GM12878 (cell line): ENCODE measurements around the gene ADCY7. TPM values are rescaled to one million over a fixed set of nuclear protein-coding genes. Genes with fewer than 3 reads are reported as not detected.

Experiments used
- ATAC-seq: fragments of 200-7000 bp; cut with Tn5 transposase; 3 replicates; pipeline ENCODE4 v1.9.1; 2020; ENCODE audit warnings: mild to moderate bottlenecking, moderate library complexity
- BruUV-seq: library from RNA; stranded (reverse); fragments of 400-500 nt; replicated peaks from 2 replicates; lab custom pipeline; 2021; lab: Mats Ljungman, UMichigan
- CTCF ChIA-PET: fragments of 300-600 bp; sonication (Branson Sonifier 250); formaldehyde crosslinking; extraction: SDS; loops from one replicate; lab custom pipeline; 2021; ENCODE audit warnings: inconsistent platforms; lab: Yijun Ruan, JAX
- POLR2A ChIA-PET: fragments of 350-600 bp; formaldehyde crosslinking; extraction: SDS; loops from one replicate; lab custom pipeline; 2021; ENCODE audit warnings: inconsistent platforms; lab: Charles Lee
- RAD21 ChIA-PET: fragments of 300-600 bp; sonication (Branson Sonifier 250); formaldehyde crosslinking; loops from one replicate; lab custom pipeline; 2023; ENCODE audit warnings: antibody characterized with exemption; ENCODE audit not compliant: unreplicated experiment; lab: Charles Lee
- SMC1A ChIA-PET: fragments of 300-600 bp; sonication (Branson Sonifier 250); formaldehyde crosslinking; loops from one replicate; lab custom pipeline; 2023; ENCODE audit not compliant: unreplicated experiment, uncharacterized antibody; lab: Charles Lee
- DNase-seq: peaks from one replicate; pipeline ENCODE4 v3.0.0-alpha.2; 2011; ENCODE audit warnings: low read depth, low spot score
- FAIRE-seq: peaks from 3 replicates; lab custom pipeline; 2011; peaks lifted over from hg19 to GRCh38; lab: Jason Lieb, UNC
- H2AFZ ChIP-seq: 2 replicates; pipeline ENCODE4 v1.6.0; 2011; ENCODE audit warnings: low read depth, low read length, control low read depth; ENCODE audit not compliant: control insufficient read depth
- H3K27ac ChIP-seq: 2 replicates; pipeline ENCODE4 v1.5.1; 2011; ENCODE audit warnings: control low read depth; ENCODE audit not compliant: control insufficient read depth, insufficient read depth
- H3K27me3 ChIP-seq, 2 experiments: replicated peaks in 1 of 2; 2 replicates each; pipeline versions ENCODE4 v1.6.0 to v1.6.1; 2011; ENCODE audit warnings: low read length in 1 of 2; ENCODE audit not compliant: control insufficient read depth in 2 of 2, insufficient read depth in 2 of 2
- H3K36me3 ChIP-seq, 2 experiments: 2 replicates each; pipeline ENCODE4 v1.5.1; 2011; ENCODE audit warnings: low read length in 1 of 2; ENCODE audit not compliant: control insufficient read depth in 2 of 2, insufficient read depth in 2 of 2
- H3K4me1 ChIP-seq: 2 replicates; pipeline ENCODE4 v1.6.1; 2011; ENCODE audit warnings: mild to moderate bottlenecking, low read length, moderate library complexity, mixed read lengths; ENCODE audit not compliant: control insufficient read depth, insufficient read depth
- H3K4me2 ChIP-seq: 2 replicates; pipeline ENCODE4 v1.6.0; 2011; ENCODE audit warnings: control low read depth; ENCODE audit not compliant: control insufficient read depth, insufficient read depth
- H3K4me3 ChIP-seq: fragments of 200-600 bp; sonication (generic); 2 replicates; pipeline ENCODE4 v1.5.1; 2016
- H3K79me2 ChIP-seq: 2 replicates; pipeline ENCODE4 v1.6.0; 2011; ENCODE audit warnings: low read length; ENCODE audit not compliant: control insufficient read depth, insufficient read depth
- H3K9ac ChIP-seq: 2 replicates; pipeline ENCODE4 v1.8.0; 2011; ENCODE audit warnings: low read length, control low read depth, mixed read lengths; ENCODE audit not compliant: control insufficient read depth, insufficient read depth
- H3K9me3 ChIP-seq: replicated peaks from 3 replicates; pipeline ENCODE4 v1.5.1; 2011; ENCODE audit warnings: mild to moderate bottlenecking, low read length; ENCODE audit not compliant: control insufficient read depth, insufficient read depth
- H4K20me1 ChIP-seq: 2 replicates; pipeline ENCODE4 v1.6.0; 2011; ENCODE audit not compliant: control insufficient read depth, insufficient read depth
- CBFB ChIP-seq: IDR thresholded peaks from 2 replicates; pipeline ENCODE4 v1.6.1; 2016; ENCODE audit warnings: antibody characterized with exemption, low read depth
- CHD2 ChIP-seq: IDR thresholded peaks from 2 replicates; pipeline ENCODE4 v1.6.1; 2011; ENCODE audit warnings: low read depth, low read length, improper control_type of control experiment, borderline replicate concordance
- DPF2 ChIP-seq: fragments of 450-650 bp; IDR thresholded peaks from 2 replicates; pipeline ENCODE4 v1.6.1; 2017; ENCODE audit warnings: mild to moderate bottlenecking
- EP300 ChIP-seq, 2 experiments: fragments of 150-350 bp in 1 of 2; IDR thresholded peaks; 2 replicates each; pipeline ENCODE4 v1.6.1; 2011 to 2012; ENCODE audit warnings: low read depth in 2 of 2, low read length in 2 of 2, borderline replicate concordance in 1 of 2, improper control_type of control experiment in 1 of 2, inconsistent platforms in 1 of 2; ENCODE audit not compliant: control insufficient read depth in 1 of 2
- GATAD2B ChIP-seq: fragments of 450-650 bp; conservative IDR thresholded peaks from 2 replicates; pipeline ENCODE4 v1.6.1; 2017; ENCODE audit warnings: low read depth, mild to moderate bottlenecking, moderate library complexity
- HDGF ChIP-seq: fragments of 450-650 bp; IDR thresholded peaks from 2 replicates; pipeline ENCODE4 v1.6.1; 2016; ENCODE audit warnings: antibody characterized with exemption
- WGBS: methylation state at CpG from one replicate; pipeline ENCODE4 v1.1.6; 2016; ENCODE audit warnings: low lambda C conversion rate; ENCODE audit not compliant: insufficient replicate concordance, insufficient coverage; ENCODE audit errors: missing lambda C conversion rate; 5-methylcytosine and 5-hydroxymethylcytosine counted together
- in situ Hi-C: fragments of 300-500 bp; cut with MboI; formaldehyde crosslinking; loops from 9 replicates; pipeline ENCODE4 v1.14.3; 2018; ENCODE audit warnings: mixed read lengths
- intact Hi-C: fragments of 100-400 bp; cut with micrococcal nuclease; formaldehyde crosslinking; loops from one replicate; pipeline ENCODE4 v1.14.2; 2022; ENCODE audit not compliant: unreplicated experiment
- polyA plus RNA-seq, 11 experiments: library from polyadenylated mRNA; depleted of rRNA in 4 of 11; unstranded in 6 of 11; stranded (reverse) in 5 of 11; fragments of >200 nt; fragmentation: Nextera tagmentation in 4 of 11; fragmentation: Illumina TruSeq in 1 of 11; extraction: Ambion mirVana in 4 of 11; extraction: Trizol in 1 of 11; gene quantifications; 1 replicate in 1 of 11; 2 replicates in 10 of 11; pipeline versions ENCODE4 v1.2.1 to v1.2.3, GENCODE V29; 2011 to 2016; ENCODE audit warnings: inconsistent platforms in 2 of 11, missing spikeins in 2 of 11, low read depth in 1 of 11
- total RNA-seq, 4 experiments: library from RNA; depleted of rRNA in 3 of 4; stranded (reverse); fragments of >200 nt in 3 of 4; fragmentation: Illumina TruSeq in 1 of 4; extraction: Trizol in 1 of 4; gene quantifications; 2 replicates each; pipeline versions ENCODE4 v1.2.1 to v1.2.3, GENCODE V29; 2013 to 2021
- TF ChIP-seq, protein P1 (sequence below): IDR thresholded peaks from 2 replicates; pipeline ENCODE4 v1.6.1; 2011; ENCODE audit warnings: low read depth, low read length, improper control_type of control experiment, borderline replicate concordance
- TF ChIP-seq, protein P2 (sequence below): fragments of 450-650 bp; IDR thresholded peaks from 2 replicates; pipeline ENCODE4 v1.6.1; 2017; ENCODE audit warnings: mild to moderate bottlenecking, low read depth, inconsistent platforms; ENCODE audit not compliant: poor library complexity, severe bottlenecking
- TF ChIP-seq, protein P3 (sequence below): fragments of 450-650 bp; formaldehyde crosslinking; IDR thresholded peaks from 2 replicates; pipeline ENCODE4 v1.4.0; 2022; ENCODE audit warnings: mild to moderate bottlenecking, moderate library complexity

Gene ADCY7
- total and polyA plus RNA-seq, 10 of the 15 experiments (the other 5 are each of a cell fraction or from before 2014, with no cell fraction given): 1.2 to 87.9 (median 24.4) TPM

DNA sequence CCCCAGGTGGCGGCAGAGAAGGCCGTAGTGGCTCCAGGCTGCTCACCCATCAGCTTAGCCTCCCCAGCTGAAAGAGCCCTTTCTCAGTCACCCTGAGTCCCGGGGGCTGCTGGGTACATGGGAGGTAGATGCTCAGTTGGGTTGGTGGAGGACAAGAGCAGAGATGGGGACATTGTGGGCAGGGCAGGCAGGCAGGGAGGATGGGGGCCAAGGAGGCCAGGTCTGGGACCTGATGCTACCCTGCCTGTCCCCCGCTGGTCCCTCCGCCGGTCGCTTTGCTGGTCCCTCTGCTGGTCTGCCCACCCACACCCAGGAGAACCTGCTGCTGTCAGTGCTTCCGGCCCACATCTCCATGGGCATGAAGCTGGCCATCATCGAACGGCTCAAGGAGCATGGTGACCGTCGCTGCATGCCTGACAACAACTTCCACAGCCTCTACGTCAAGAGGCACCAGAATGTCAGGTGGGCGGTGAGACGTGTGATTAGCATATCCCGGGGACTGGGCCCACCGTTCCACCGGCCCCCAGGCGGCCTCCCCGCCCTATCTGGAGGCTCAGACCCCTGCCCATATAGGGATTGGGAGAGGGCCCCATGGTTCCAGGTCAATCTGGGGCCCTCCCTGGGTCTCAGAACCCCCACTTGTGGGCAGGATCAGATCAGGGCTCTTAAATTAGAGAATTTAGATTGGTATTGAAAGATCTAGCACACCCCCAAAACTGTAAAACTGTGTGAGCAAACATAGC lies 26.9 kb downstream of the ADCY7 start (continued):
- TF ChIP-seq EP300 (IDR thresholded peaks at IDR 0.05; ENCODE audit: borderline replicate concordance in 1 of 2, control insufficient read depth in 1 of 2, low read depth in 2 of 2, low read length in 2 of 2): no peak

DNA sequence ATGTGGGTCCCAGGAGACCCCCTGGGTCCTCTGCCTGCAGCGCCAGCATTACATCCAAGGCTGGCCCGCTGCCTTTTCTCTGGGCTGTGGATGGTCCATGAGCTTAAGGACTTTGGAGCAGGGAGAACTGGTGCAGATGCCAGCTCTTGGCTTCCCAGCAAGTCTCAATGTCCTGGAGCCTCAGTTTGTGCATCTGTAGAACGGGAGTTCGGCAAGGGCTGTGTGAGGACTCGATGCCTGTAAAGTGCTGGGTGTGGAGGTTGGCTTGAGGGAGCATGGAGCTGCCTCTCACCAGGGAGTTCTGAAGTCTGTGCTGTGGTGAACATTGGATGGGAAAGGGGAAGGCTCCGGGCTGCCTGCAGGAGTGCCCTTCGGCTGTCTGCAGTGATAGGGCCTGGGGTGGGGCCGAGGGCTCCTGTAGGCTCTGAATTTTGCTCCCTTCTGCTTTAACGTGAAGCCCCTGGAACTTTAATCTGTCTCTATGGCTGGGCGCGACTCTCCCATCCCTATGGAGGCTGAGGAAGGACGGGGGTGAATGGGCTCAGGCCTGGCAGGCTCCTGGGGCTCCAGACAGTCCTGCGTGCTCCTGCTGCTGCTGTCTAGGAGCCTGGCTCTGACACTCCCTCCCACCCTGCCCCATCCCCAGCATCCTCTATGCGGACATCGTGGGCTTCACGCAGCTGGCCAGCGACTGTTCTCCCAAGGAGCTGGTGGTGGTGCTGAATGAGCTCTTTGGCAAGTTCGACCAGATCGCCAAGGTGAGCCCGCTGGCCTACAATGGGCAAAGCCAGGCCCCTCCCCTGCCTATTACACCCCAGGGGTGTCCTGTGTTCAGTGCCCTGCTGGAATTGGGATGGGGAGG lies 27.9 kb downstream of the ADCY7 start:
- BruUV-seq: no TSS peak
- DNase-seq: no peak
- no peak for TF ChIP-seq CHD2
- TF ChIP-seq HDGF: no peak
- TF ChIP-seq CBFB: no peak
- TF ChIP-seq, protein P1, sequence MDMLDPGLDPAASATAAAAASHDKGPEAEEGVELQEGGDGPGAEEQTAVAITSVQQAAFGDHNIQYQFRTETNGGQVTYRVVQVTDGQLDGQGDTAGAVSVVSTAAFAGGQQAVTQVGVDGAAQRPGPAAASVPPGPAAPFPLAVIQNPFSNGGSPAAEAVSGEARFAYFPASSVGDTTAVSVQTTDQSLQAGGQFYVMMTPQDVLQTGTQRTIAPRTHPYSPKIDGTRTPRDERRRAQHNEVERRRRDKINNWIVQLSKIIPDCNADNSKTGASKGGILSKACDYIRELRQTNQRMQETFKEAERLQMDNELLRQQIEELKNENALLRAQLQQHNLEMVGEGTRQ: no peak
- TF ChIP-seq DPF2: no peak
- no peak for TF ChIP-seq GATAD2B
- TF ChIP-seq, protein P2, sequence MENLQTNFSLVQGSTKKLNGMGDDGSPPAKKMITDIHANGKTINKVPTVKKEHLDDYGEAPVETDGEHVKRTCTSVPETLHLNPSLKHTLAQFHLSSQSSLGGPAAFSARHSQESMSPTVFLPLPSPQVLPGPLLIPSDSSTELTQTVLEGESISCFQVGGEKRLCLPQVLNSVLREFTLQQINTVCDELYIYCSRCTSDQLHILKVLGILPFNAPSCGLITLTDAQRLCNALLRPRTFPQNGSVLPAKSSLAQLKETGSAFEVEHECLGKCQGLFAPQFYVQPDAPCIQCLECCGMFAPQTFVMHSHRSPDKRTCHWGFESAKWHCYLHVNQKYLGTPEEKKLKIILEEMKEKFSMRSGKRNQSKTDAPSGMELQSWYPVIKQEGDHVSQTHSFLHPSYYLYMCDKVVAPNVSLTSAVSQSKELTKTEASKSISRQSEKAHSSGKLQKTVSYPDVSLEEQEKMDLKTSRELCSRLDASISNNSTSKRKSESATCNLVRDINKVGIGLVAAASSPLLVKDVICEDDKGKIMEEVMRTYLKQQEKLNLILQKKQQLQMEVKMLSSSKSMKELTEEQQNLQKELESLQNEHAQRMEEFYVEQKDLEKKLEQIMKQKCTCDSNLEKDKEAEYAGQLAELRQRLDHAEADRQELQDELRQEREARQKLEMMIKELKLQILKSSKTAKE: no peak
- TF ChIP-seq, protein P3, sequence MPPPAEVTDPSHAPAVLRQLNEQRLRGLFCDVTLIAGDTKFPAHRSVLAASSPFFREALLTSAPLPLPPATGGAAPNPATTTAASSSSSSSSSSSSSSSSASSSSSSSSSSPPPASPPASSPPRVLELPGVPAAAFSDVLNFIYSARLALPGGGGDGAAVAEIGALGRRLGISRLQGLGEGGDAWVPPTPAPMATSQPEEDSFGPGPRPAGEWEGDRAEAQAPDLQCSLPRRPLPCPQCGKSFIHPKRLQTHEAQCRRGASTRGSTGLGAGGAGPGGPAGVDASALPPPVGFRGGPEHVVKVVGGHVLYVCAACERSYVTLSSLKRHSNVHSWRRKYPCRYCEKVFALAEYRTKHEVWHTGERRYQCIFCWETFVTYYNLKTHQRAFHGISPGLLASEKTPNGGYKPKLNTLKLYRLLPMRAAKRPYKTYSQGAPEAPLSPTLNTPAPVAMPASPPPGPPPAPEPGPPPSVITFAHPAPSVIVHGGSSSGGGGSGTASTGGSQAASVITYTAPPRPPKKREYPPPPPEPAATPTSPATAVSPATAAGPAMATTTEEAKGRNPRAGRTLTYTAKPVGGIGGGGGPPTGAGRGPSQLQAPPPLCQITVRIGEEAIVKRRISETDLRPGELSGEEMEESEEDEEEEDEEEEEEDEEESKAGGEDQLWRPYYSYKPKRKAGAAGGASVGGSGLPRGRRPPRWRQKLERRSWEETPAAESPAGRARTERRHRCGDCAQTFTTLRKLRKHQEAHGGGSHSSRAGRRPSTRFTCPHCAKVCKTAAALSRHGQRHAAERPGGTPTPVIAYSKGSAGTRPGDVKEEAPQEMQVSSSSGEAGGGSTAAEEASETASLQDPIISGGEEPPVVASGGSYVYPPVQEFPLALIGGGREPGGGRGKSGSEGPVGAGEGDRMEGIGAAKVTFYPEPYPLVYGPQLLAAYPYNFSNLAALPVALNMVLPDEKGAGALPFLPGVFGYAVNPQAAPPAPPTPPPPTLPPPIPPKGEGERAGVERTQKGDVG (CRISPR knock-in tag): no peak
- TF ChIP-seq, all 136 proteins: peak for 0
- H3K9me3 ChIP-seq: no peaks in the 10 kb centered on the region
- H3K79me2 ChIP-seq: no peaks in the 10 kb centered on the region
- H4K20me1 ChIP-seq: no peaks in the 10 kb centered on the region
- intact Hi-C loops (no loop called here), in situ Hi-C loops (no loop called here)
- ATAC-seq (no peak), FAIRE-seq (no peak)
- WGBS: 97% methylated on average over 20 of the region's 20 CpGs
- H3K36me3 ChIP-seq: peaks cover 23 to 59% of the 10 kb centered on the region in 2 experiments
- ChIA-PET SMC1A (no interaction called here), POLR2A (no interaction called here), RAD21 (no interaction called here), CTCF (interaction anchor here (0.6 to 0.7 kb wide), 2 partner anchors 17 to 512 kb away, joined by 3 to 4 read pairs; no protein-coding TSS in a partner anchor)
- H2AFZ ChIP-seq: no peak overlapping the region
- no peaks in the 10 kb centered on the region for H3K27me3 ChIP-seq
- no peak overlapping the region for H3K9ac ChIP-seq
- H3K4me2 ChIP-seq: no peak overlapping the region
- no peaks in the 10 kb centered on the region for H3K4me1 ChIP-seq
- no peak overlapping the region for H3K27ac ChIP-seq
- no peak overlapping the region for H3K4me3 ChIP-seq
